Liver (tissue), 9 donors: ENCODE results near the gene IL37. TPM values are rescaled to one million over a fixed set of nuclear protein-coding genes. Genes with fewer than 3 reads are reported as not detected.

ENCODE experiments used
- DNase-seq: peaks from one replicate; pipeline ENCODE4 v3.0.0-alpha.2; 2017; ENCODE audit warnings: low spot score
- H3K27ac ChIP-seq, 2 donors: one replicate each; pipeline ENCODE4 v1.7.0; 2013; ENCODE audit warnings: inconsistent platforms in 2 of 2, low read length in 2 of 2, control low read depth in 1 of 2, low read depth in 1 of 2, mild to moderate bottlenecking in 1 of 2
- H3K27me3 ChIP-seq, 4 donors: one replicate each; pipeline versions ENCODE4 v1.6.1 to v1.7.0; 2013; ENCODE audit warnings: low read length in 3 of 4, inconsistent platforms in 1 of 4, mild to moderate bottlenecking in 1 of 4, moderate library complexity in 1 of 4; ENCODE audit not compliant: control insufficient read depth in 4 of 4, insufficient read depth in 4 of 4
- H3K36me3 ChIP-seq, 4 donors: one replicate each; pipeline versions ENCODE4 v1.6.1 to v1.7.0; 2013; ENCODE audit warnings: low read length in 3 of 4, mild to moderate bottlenecking in 3 of 4, low read depth in 1 of 4, moderate library complexity in 1 of 4; ENCODE audit not compliant: control insufficient read depth in 4 of 4, insufficient read depth in 3 of 4
- H3K4me1 ChIP-seq, 4 donors: one replicate each; pipeline versions ENCODE4 v1.6.1 to v1.7.0; 2013; ENCODE audit warnings: low read length in 3 of 4, mild to moderate bottlenecking in 3 of 4, moderate library complexity in 1 of 4; ENCODE audit not compliant: control insufficient read depth in 4 of 4, insufficient read depth in 4 of 4
- H3K4me3 ChIP-seq, 3 donors: one replicate each; pipeline versions ENCODE4 v1.6.1 to v1.7.0; 2013; ENCODE audit warnings: low read length in 3 of 3, control low read depth in 1 of 3, low read depth in 1 of 3, mild to moderate bottlenecking in 1 of 3
- H3K9ac ChIP-seq, 2 donors: one replicate each; pipeline ENCODE4 v1.7.0; 2013; ENCODE audit warnings: low read length in 2 of 2, mild to moderate bottlenecking in 2 of 2, moderate library complexity in 2 of 2, control low read depth in 1 of 2, low read depth in 1 of 2
- H3K9me3 ChIP-seq, 4 donors: one replicate each; pipeline versions ENCODE4 v1.6.1 to v1.7.0; 2013; ENCODE audit warnings: low read length in 3 of 4; ENCODE audit not compliant: control insufficient read depth in 4 of 4
- EGR1 ChIP-seq, 2 donors: IDR thresholded peaks; 2 replicates each; pipeline ENCODE4 v1.6.1; 2016 to 2018; ENCODE audit warnings: antibody characterized with exemption in 2 of 2, low read depth in 2 of 2
- FOXA1 ChIP-seq: IDR thresholded peaks from 2 replicates; pipeline ENCODE4 v1.6.1; 2016; ENCODE audit warnings: antibody characterized with exemption
- FOXA2 ChIP-seq: IDR thresholded peaks from 2 replicates; pipeline ENCODE4 v1.6.1; 2016; ENCODE audit warnings: antibody characterized with exemption
- GABPA ChIP-seq, 2 donors: IDR thresholded peaks in 1 of 2; conservative IDR thresholded peaks in 1 of 2; 2 replicates each; pipeline ENCODE4 v1.6.1; 2016; ENCODE audit warnings: antibody characterized with exemption in 2 of 2, mild to moderate bottlenecking in 1 of 2, moderate library complexity in 1 of 2
- HNF4A ChIP-seq, 2 donors: conservative IDR thresholded peaks; 2 replicates each; pipeline ENCODE4 v1.6.1; 2016; ENCODE audit warnings: antibody characterized with exemption in 2 of 2, mild to moderate bottlenecking in 2 of 2
- HNF4G ChIP-seq: IDR thresholded peaks from 2 replicates; pipeline ENCODE4 v1.6.1; 2016; ENCODE audit warnings: antibody characterized with exemption
- JUND ChIP-seq, 2 donors: IDR thresholded peaks; 2 replicates each; pipeline ENCODE4 v1.6.1; 2016; ENCODE audit warnings: antibody characterized with exemption in 2 of 2
- NR2F2 ChIP-seq: IDR thresholded peaks from 2 replicates; pipeline ENCODE4 v1.6.1; 2016; ENCODE audit warnings: antibody characterized with exemption
- RAD21 ChIP-seq, 2 donors: IDR thresholded peaks; 2 replicates each; pipeline ENCODE4 v1.6.1; 2016; ENCODE audit warnings: antibody characterized with exemption in 2 of 2, mild to moderate bottlenecking in 2 of 2
- RXRA ChIP-seq, 2 donors: IDR thresholded peaks; 2 replicates each; pipeline ENCODE4 v1.6.1; 2017 to 2018; ENCODE audit warnings: antibody characterized with exemption in 2 of 2, mild to moderate bottlenecking in 1 of 2
- SP1 ChIP-seq: IDR thresholded peaks from 2 replicates; pipeline ENCODE4 v1.6.1; 2018; ENCODE audit warnings: antibody characterized with exemption, mild to moderate bottlenecking
- TAF1 ChIP-seq: conservative IDR thresholded peaks from 2 replicates; pipeline ENCODE4 v1.6.1; 2016; ENCODE audit warnings: antibody characterized with exemption, mild to moderate bottlenecking
- YY1 ChIP-seq: IDR thresholded peaks from 2 replicates; pipeline ENCODE4 v1.6.1; 2016; ENCODE audit warnings: antibody characterized with exemption, mild to moderate bottlenecking
- WGBS: extraction: QIAGEN DNeasy Blood & Tissue Kit; methylation state at CpG from one replicate; pipeline ENCODE4 v1.1.7; 2013; 5-methylcytosine and 5-hydroxymethylcytosine counted together
- polyA plus RNA-seq, 2 donors: library from polyadenylated mRNA; stranded (reverse) in 1 of 2; unstranded in 1 of 2; fragments of 200-250 nt in 1 of 2; fragments of >200 nt in 1 of 2; fragmentation: Nextera tagmentation in 1 of 2; extraction: Ambion mirVana in 1 of 2; gene quantifications; one replicate each; pipeline versions ENCODE4 v1.2.1 to v1.2.3, GENCODE V29; 2013 to 2015
- total RNA-seq, 2 donors: library from RNA; depleted of rRNA; stranded (reverse); fragments of >200 nt; gene quantifications; one replicate each; pipeline ENCODE4 v1.2.3, GENCODE V29; 2014
- TF ChIP-seq, protein P1 (sequence below): IDR thresholded peaks from 2 replicates; pipeline ENCODE4 v1.6.1; 2016; ENCODE audit warnings: antibody characterized with exemption
- TF ChIP-seq, protein P2 (sequence below): IDR thresholded peaks from 2 replicates; pipeline ENCODE4 v1.6.1; 2016; ENCODE audit warnings: antibody characterized with exemption
- TF ChIP-seq, protein P3 (sequence below): fragments of 150-350 bp; IDR thresholded peaks from 2 replicates; pipeline ENCODE4 v1.5.1; 2017; ENCODE audit warnings: improper control_type of control experiment, low read depth, low read length; ENCODE audit not compliant: missing input control
- TF ChIP-seq, protein P4 (sequence below): IDR thresholded peaks from 2 replicates; pipeline ENCODE4 v1.6.1; 2016; ENCODE audit warnings: antibody characterized with exemption
- TF ChIP-seq, protein P5 (sequence below): IDR thresholded peaks from 2 replicates; pipeline ENCODE4 v1.6.1; 2016; ENCODE audit warnings: antibody characterized with exemption, mild to moderate bottlenecking
- donor health status: healthy.
- donor health status: healthy.
- donor health status: healthy.
- donor health status: healthy.
- donor health status: healthy.

Gene IL37
- total and polyA plus RNA-seq, 4 donors, result not detected

DNA sequence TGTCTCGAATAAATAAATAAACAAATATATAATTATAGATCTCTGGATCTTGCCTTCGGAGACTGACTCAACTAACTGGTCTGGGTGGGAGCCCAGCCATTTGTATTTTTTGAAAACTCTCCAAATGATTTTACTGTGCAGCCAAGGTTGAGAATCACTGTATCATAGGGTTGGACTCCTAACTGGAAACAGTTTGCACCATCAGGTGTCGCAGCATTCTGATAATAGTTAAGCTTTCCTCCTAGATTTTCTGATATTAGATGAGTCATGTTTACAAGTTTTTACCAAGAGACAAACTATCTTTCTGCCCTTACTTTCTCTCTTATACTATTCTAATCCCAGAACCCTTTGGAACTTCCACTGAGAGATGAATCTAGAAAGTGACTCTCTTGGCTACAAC, 16.8 kb downstream of the IL37 start:
- WGBS, result 91% methylated on average over 3 of the region's 3 CpGs
- Histone ChIP-seq H3K27me3 (no peaks in the 10 kb centered on the region), H3K9me3 (no peaks in the 10 kb centered on the region), H3K27ac (no peak overlapping the region), H3K36me3 (no peaks in the 10 kb centered on the region), H3K9ac (no peak overlapping the region), H3K4me1 (no peaks in the 10 kb centered on the region), H3K4me3 (no peak overlapping the region)
- DNase-seq, result no peak
- no peak for TF ChIP-seq EGR1 (IDR thresholded peaks at IDR 0.05; ENCODE audit: low read depth in 2 of 2)
- TF ChIP-seq, protein P1, sequence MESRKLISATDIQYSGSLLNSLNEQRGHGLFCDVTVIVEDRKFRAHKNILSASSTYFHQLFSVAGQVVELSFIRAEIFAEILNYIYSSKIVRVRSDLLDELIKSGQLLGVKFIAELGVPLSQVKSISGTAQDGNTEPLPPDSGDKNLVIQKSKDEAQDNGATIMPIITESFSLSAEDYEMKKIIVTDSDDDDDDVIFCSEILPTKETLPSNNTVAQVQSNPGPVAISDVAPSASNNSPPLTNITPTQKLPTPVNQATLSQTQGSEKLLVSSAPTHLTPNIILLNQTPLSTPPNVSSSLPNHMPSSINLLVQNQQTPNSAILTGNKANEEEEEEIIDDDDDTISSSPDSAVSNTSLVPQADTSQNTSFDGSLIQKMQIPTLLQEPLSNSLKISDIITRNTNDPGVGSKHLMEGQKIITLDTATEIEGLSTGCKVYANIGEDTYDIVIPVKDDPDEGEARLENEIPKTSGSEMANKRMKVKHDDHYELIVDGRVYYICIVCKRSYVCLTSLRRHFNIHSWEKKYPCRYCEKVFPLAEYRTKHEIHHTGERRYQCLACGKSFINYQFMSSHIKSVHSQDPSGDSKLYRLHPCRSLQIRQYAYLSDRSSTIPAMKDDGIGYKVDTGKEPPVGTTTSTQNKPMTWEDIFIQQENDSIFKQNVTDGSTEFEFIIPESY, result no peak
- no peak for TF ChIP-seq JUND (IDR thresholded peaks at IDR 0.05)
- TF ChIP-seq HNF4G, result no peak
- TF ChIP-seq, protein P2, sequence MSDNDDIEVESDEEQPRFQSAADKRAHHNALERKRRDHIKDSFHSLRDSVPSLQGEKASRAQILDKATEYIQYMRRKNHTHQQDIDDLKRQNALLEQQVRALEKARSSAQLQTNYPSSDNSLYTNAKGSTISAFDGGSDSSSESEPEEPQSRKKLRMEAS, result no peak
- TF ChIP-seq, protein P3, sequence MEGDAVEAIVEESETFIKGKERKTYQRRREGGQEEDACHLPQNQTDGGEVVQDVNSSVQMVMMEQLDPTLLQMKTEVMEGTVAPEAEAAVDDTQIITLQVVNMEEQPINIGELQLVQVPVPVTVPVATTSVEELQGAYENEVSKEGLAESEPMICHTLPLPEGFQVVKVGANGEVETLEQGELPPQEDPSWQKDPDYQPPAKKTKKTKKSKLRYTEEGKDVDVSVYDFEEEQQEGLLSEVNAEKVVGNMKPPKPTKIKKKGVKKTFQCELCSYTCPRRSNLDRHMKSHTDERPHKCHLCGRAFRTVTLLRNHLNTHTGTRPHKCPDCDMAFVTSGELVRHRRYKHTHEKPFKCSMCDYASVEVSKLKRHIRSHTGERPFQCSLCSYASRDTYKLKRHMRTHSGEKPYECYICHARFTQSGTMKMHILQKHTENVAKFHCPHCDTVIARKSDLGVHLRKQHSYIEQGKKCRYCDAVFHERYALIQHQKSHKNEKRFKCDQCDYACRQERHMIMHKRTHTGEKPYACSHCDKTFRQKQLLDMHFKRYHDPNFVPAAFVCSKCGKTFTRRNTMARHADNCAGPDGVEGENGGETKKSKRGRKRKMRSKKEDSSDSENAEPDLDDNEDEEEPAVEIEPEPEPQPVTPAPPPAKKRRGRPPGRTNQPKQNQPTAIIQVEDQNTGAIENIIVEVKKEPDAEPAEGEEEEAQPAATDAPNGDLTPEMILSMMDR, result no peak
- TF ChIP-seq TAF1, result no peak
- no peak for TF ChIP-seq SP1
- no peak for TF ChIP-seq FOXA2
- TF ChIP-seq YY1, result no peak
- no peak for TF ChIP-seq RAD21 (IDR thresholded peaks at IDR 0.05)
- TF ChIP-seq, protein P4, sequence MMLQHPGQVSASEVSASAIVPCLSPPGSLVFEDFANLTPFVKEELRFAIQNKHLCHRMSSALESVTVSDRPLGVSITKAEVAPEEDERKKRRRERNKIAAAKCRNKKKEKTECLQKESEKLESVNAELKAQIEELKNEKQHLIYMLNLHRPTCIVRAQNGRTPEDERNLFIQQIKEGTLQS, result no peak
- no peak for TF ChIP-seq RXRA (IDR thresholded peaks at IDR 0.05)
- TF ChIP-seq, protein P5, sequence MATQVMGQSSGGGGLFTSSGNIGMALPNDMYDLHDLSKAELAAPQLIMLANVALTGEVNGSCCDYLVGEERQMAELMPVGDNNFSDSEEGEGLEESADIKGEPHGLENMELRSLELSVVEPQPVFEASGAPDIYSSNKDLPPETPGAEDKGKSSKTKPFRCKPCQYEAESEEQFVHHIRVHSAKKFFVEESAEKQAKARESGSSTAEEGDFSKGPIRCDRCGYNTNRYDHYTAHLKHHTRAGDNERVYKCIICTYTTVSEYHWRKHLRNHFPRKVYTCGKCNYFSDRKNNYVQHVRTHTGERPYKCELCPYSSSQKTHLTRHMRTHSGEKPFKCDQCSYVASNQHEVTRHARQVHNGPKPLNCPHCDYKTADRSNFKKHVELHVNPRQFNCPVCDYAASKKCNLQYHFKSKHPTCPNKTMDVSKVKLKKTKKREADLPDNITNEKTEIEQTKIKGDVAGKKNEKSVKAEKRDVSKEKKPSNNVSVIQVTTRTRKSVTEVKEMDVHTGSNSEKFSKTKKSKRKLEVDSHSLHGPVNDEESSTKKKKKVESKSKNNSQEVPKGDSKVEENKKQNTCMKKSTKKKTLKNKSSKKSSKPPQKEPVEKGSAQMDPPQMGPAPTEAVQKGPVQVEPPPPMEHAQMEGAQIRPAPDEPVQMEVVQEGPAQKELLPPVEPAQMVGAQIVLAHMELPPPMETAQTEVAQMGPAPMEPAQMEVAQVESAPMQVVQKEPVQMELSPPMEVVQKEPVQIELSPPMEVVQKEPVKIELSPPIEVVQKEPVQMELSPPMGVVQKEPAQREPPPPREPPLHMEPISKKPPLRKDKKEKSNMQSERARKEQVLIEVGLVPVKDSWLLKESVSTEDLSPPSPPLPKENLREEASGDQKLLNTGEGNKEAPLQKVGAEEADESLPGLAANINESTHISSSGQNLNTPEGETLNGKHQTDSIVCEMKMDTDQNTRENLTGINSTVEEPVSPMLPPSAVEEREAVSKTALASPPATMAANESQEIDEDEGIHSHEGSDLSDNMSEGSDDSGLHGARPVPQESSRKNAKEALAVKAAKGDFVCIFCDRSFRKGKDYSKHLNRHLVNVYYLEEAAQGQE, result no peak
- TF ChIP-seq GABPA (IDR thresholded peaks at IDR 0.05 in 1 of 2, conservative IDR thresholded peaks at IDR 0.05 in 1 of 2), result no peak
- TF ChIP-seq FOXA1, result no peak
- TF ChIP-seq HNF4A (conservative IDR thresholded peaks at IDR 0.05), result no peak
- TF ChIP-seq NR2F2, result no peak
